Mucosa of rectum (tissue), 2 donors: ENCODE data around the gene CHMP2B.

Experiments
- H3K27ac ChIP-seq, 2 donors: one replicate each; pipeline ENCODE4 v1.7.0; 2013; ENCODE audit warnings: inconsistent platforms in 2 of 2, low read depth in 2 of 2, low read length in 2 of 2
- H3K27me3 ChIP-seq, 2 donors: one replicate each; pipeline ENCODE4 v1.7.0; 2013; ENCODE audit warnings: low read length in 2 of 2; ENCODE audit not compliant: control insufficient read depth in 2 of 2, insufficient read depth in 2 of 2
- H3K36me3 ChIP-seq, 2 donors: one replicate each; pipeline ENCODE4 v1.7.0; 2013; ENCODE audit warnings: low read length in 2 of 2; ENCODE audit not compliant: control insufficient read depth in 2 of 2, insufficient read depth in 2 of 2
- H3K4me1 ChIP-seq, 2 donors: one replicate each; pipeline ENCODE4 v1.7.0; 2013; ENCODE audit warnings: low read length in 2 of 2, mild to moderate bottlenecking in 1 of 2; ENCODE audit not compliant: control insufficient read depth in 2 of 2, insufficient read depth in 2 of 2
- H3K4me3 ChIP-seq, 2 donors: one replicate each; pipeline ENCODE4 v1.7.0; 2013; ENCODE audit warnings: low read length in 2 of 2
- H3K9ac ChIP-seq, 2 donors: one replicate each; pipeline ENCODE4 v1.7.0; 2013; ENCODE audit warnings: low read length in 2 of 2, low read depth in 1 of 2, mild to moderate bottlenecking in 1 of 2
- H3K9me3 ChIP-seq, 2 donors: one replicate each; pipeline ENCODE4 v1.7.0; 2013; ENCODE audit warnings: low read length in 2 of 2; ENCODE audit not compliant: control insufficient read depth in 2 of 2
- donor health status: healthy.
- donor health status: Normal muscosa, but diverticular disease.

CHMP2B gene

GRCh38 chr3:87260270-87260669 is 33.2 kb downstream of the CHMP2B start:
- Histone ChIP-seq H3K9me3 (no peaks in the 10 kb centered on the region), H3K36me3 (peaks cover under 1 to 4% of the 10 kb centered on the region in 2 donors), H3K4me3 (no peak overlapping the region), H3K9ac (no peak overlapping the region), H3K4me1 (no peaks in the 10 kb centered on the region), H3K27me3 (no peaks in the 10 kb centered on the region), H3K27ac (no peak overlapping the region)

GRCh38 chr3:87261925-87262324 is 34.8 kb downstream of the CHMP2B start:
- H3K4me3 ChIP-seq: no peak overlapping the region
- no peaks in the 10 kb centered on the region for H3K9me3 ChIP-seq
- H3K27me3 ChIP-seq: no peaks in the 10 kb centered on the region
- H3K9ac ChIP-seq: no peak overlapping the region
- H3K36me3 ChIP-seq: no peaks in the 10 kb centered on the region
- no peaks in the 10 kb centered on the region for H3K4me1 ChIP-seq
- no peak overlapping the region for H3K27ac ChIP-seq

- H3K4me1 ChIP-seq: no peaks in the 10 kb centered on the region
- no peak overlapping the region for H3K4me3 ChIP-seq
- no peak overlapping the region for H3K27ac ChIP-seq
- no peaks in the 10 kb centered on the region for H3K36me3 ChIP-seq
- H3K9ac ChIP-seq: no peak overlapping the region
- H3K9me3 ChIP-seq: no peaks in the 10 kb centered on the region
- H3K27me3 ChIP-seq: no peaks in the 10 kb centered on the region
Measured at GRCh38 chr3:87267953-87268645, 41.0 kb downstream of the CHMP2B start.

- Histone ChIP-seq H3K27me3 (no peaks in the 10 kb centered on the region), H3K9ac (no peak overlapping the region), H3K27ac (no peak overlapping the region)
Measured at GRCh38 chr3:87268646-87269211, 41.6 kb downstream of the CHMP2B start.

GRCh38 chr3:87269723-87270122 is 42.6 kb downstream of the CHMP2B start:
- Histone ChIP-seq H3K4me3 (no peak overlapping the region), H3K9ac (no peak overlapping the region), H3K36me3 (no peaks in the 10 kb centered on the region), H3K9me3 (no peaks in the 10 kb centered on the region), H3K27ac (no peak overlapping the region), H3K4me1 (no peaks in the 10 kb centered on the region), H3K27me3 (no peaks in the 10 kb centered on the region)

More at GRCh38 chr3:87268646-87269211, 41.6 kb downstream of the CHMP2B start:
- Histone ChIP-seq H3K9me3 (no peaks in the 10 kb centered on the region), H3K4me3 (no peak overlapping the region), H3K36me3 (no peaks in the 10 kb centered on the region), H3K4me1 (no peaks in the 10 kb centered on the region)

- H3K27ac ChIP-seq: no peak overlapping the region
- H3K9ac ChIP-seq: no peak overlapping the region
- H3K36me3 ChIP-seq: no peaks in the 10 kb centered on the region
- H3K9me3 ChIP-seq: no peaks in the 10 kb centered on the region
- no peak overlapping the region for H3K4me3 ChIP-seq
- no peaks in the 10 kb centered on the region for H3K27me3 ChIP-seq
- H3K4me1 ChIP-seq: no peaks in the 10 kb centered on the region
Measured at GRCh38 chr3:87270908-87271700, 44.0 kb downstream of the CHMP2B start.

GRCh38 chr3:87272718-87273341 is 45.7 kb downstream of the CHMP2B start:
- Histone ChIP-seq H3K27me3 (no peaks in the 10 kb centered on the region), H3K4me1 (no peaks in the 10 kb centered on the region), H3K9ac (no peak overlapping the region), H3K36me3 (no peaks in the 10 kb centered on the region), H3K27ac (no peak overlapping the region), H3K9me3 (no peaks in the 10 kb centered on the region), H3K4me3 (no peak overlapping the region)

GRCh38 chr3:87276484-87276883 is 49.4 kb downstream of the CHMP2B start, which contains the start of gene POU1F1:
TSS of gene POU1F1 (minus strand) at chr3:87276584. CDS start at chr3:87276462, 122 bp downstream.
- Histone ChIP-seq H3K27me3 (no peaks in the 10 kb centered on the region), H3K27ac (no peak within 1 kb of the TSS), H3K4me3 (no peak within 1 kb of the TSS), H3K36me3 (no peaks in the 10 kb centered on the region), H3K9me3 (no peaks in the 10 kb centered on the region), H3K4me1 (no peaks in the 10 kb centered on the region), H3K9ac (no peak within 1 kb of the TSS)

GRCh38 chr3:87287011-87287410 is 59.9 kb downstream of the CHMP2B start:
- no peak overlapping the region for H3K27ac ChIP-seq

GRCh38 chr3:87288446-87288845 is 61.3 kb downstream of the CHMP2B start:
- Histone ChIP-seq H3K4me1 (no peaks in the 10 kb centered on the region), H3K9me3 (no peaks in the 10 kb centered on the region), H3K27me3 (no peaks in the 10 kb centered on the region), H3K27ac (no peak overlapping the region), H3K36me3 (no peaks in the 10 kb centered on the region), H3K9ac (no peak overlapping the region), H3K4me3 (no peak overlapping the region)

More at GRCh38 chr3:87287011-87287410, 59.9 kb downstream of the CHMP2B start:
- H3K4me3 ChIP-seq: no peak overlapping the region
- no peak overlapping the region for H3K9ac ChIP-seq
- no peaks in the 10 kb centered on the region for H3K9me3 ChIP-seq
- no peaks in the 10 kb centered on the region for H3K27me3 ChIP-seq
- H3K4me1 ChIP-seq: no peaks in the 10 kb centered on the region
- no peaks in the 10 kb centered on the region for H3K36me3 ChIP-seq
